OCI-LY1 (cell line): ENCODE results near the gene SCUBE2.

ENCODE experiments used
- CTCF ChIP-seq: fragments of 200-600 bp; sonication (generic), shearing (Covaris generic); IDR thresholded peaks from 2 replicates; pipeline ENCODE4 v1.5.1; 2017; ENCODE audit warnings: mild to moderate bottlenecking, antibody characterized with exemption, low read length, moderate library complexity, mixed read lengths
- EZH2 ChIP-seq: fragments of 200-600 bp; sonication (generic), shearing (Covaris generic); IDR thresholded peaks from 2 replicates; pipeline ENCODE4 v1.8.0; 2017; ENCODE audit warnings: borderline replicate concordance, mixed run types, mild to moderate bottlenecking, antibody characterized with exemption, low read length, moderate library complexity, mixed read lengths

GRCh38 chr11:9138612-9139579, 47.5 kb upstream of the SCUBE2 start:
- no peak for TF ChIP-seq EZH2
- TF ChIP-seq CTCF, result no peak
